Activated CD8-positive, alpha-beta memory T cell treated with anti-CD3 and anti-CD28 coated beads, Interleukin-2, amount 50 U/mL, for 1 hour (primary cell): ENCODE data around the gene USP46.

Source experiments
- DNase-seq: peaks from one replicate; pipeline ENCODE4 v3.0.0-alpha.2; 2020; ENCODE audit errors: extremely low read depth

USP46 gene

GRCh38 chr4:52659001-52659721 lies at the start of gene USP46:
TSS of gene USP46 (minus strand) at chr4:52659301. CDS start at chr4:52659150, 151 bp downstream.
- DNase-seq, result no peak

GRCh38 chr4:52704661-52705060 lies 45.6 kb upstream of the USP46 start:
- no peak for DNase-seq

GRCh38 chr4:52704133-52704532 lies 45.0 kb upstream of the USP46 start:
- DNase-seq, result no peak

GRCh38 chr4:52701207-52701606 lies 42.1 kb upstream of the USP46 start:
- no peak for DNase-seq

- no peak for DNase-seq
Observed at GRCh38 chr4:52694936-52695335, 35.8 kb upstream of the USP46 start.

GRCh38 chr4:52693492-52693891 lies 34.4 kb upstream of the USP46 start:
- DNase-seq, result no peak

GRCh38 chr4:52689096-52689495 lies 30.0 kb upstream of the USP46 start:
- DNase-seq, result no peak

GRCh38 chr4:52687696-52688095 lies 28.6 kb upstream of the USP46 start:
- no peak for DNase-seq

GRCh38 chr4:52685316-52685715 lies 26.2 kb upstream of the USP46 start:
- DNase-seq, result no peak

GRCh38 chr4:52684896-52685295 lies 25.8 kb upstream of the USP46 start:
- no peak for DNase-seq

- no peak for DNase-seq
Observed at GRCh38 chr4:52680381-52680780, 21.3 kb upstream of the USP46 start.

GRCh38 chr4:52676536-52676935 lies 17.4 kb upstream of the USP46 start:
- DNase-seq, result no peak

- no peak for DNase-seq
Observed at GRCh38 chr4:52675111-52675510, 16.0 kb upstream of the USP46 start.

- no peak for DNase-seq
Observed at GRCh38 chr4:52670739-52671138, 11.6 kb upstream of the USP46 start.

- no peak for DNase-seq
Observed at GRCh38 chr4:52670121-52670520, 11.0 kb upstream of the USP46 start.

GRCh38 chr4:52665592-52665991 lies 6.5 kb upstream of the USP46 start:
- DNase-seq, result no peak

GRCh38 chr4:52664479-52664878 lies 5.4 kb upstream of the USP46 start:
- no peak for DNase-seq

GRCh38 chr4:52661966-52662690 lies 3.0 kb upstream of the USP46 start:
- DNase-seq, result no peak

- DNase-seq, result no peak
Observed at GRCh38 chr4:52660643-52661042, 1.5 kb upstream of the USP46 start.

- DNase-seq, result no peak
Observed at GRCh38 chr4:52659722-52660261, 691 bp upstream of the USP46 start.

- DNase-seq, result no peak
Observed at GRCh38 chr4:52658641-52659000, 480 bp downstream of the USP46 start.

- no peak for DNase-seq
Observed at GRCh38 chr4:52657618-52658501, 1.2 kb downstream of the USP46 start.
